Measurements from ENCODE around the gene G6PC3.
A peak's percentile ranks its signal among the peaks of the same experiment; 100 is the strongest.
"Not testable (repeated sequence)": the region's sequence is repeated elsewhere in the genome, so short reads cannot be mapped to it uniquely, and the experiment has no call there.

The G6PC3 gene

GRCh38 chr17:44084921-44085320, 14.4 kb downstream of the G6PC3 start:
- DNase-seq: no peak

- DNase-seq: no peak
Measured at GRCh38 chr17:44085908-44086307, 15.4 kb downstream of the G6PC3 start.

DNA sequence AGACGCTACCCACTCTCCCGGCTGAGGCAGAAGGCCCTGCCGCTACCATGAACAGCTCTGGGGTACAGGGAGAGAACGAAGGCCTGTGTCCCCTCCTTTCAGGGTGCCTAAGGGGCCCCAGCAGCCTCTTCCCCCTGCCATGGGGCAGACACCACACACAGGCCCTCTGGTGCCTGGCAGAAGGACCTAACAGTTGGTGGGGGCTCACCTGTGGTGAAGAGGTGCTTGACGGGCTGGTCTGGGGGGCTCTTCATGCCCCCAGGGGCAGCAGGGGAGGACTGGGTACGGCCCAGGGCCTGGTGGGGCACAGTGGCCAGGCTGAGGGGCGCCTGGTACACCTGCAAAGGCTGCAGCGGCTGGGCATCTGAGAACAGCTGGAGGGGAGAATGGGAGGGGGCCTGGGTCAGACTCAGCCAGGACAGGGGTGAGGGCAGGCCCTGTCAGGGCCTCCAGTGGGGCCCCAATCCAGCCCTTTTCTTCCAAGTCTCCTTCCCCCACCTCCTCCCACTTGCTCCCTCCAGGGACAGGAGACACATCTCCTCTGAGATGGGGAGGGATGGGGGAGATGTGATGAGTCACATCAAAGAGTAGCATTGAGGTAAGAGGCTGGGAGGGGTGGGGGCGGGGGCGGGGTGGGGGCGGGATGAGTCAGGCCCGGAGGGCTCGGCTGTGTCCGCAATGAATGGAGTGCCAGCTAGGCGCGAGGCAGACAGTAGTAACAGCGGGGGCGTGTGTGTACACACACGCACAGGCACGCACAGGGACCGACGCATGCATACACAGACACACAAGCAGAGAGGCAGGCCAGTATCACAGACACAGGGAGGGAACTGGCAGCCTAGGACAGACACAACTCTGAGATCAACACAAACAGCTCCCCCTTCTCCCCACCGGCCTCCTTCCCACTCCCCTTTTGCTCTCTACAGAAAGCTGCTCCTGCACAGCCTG, 16.1 kb downstream of the G6PC3 start:
- no peak for DNase-seq

GRCh38 chr17:44087319-44087718, 16.8 kb downstream of the G6PC3 start:
- no peak for DNase-seq

- no peak for DNase-seq
Measured at GRCh38 chr17:44088254-44088653, 17.7 kb downstream of the G6PC3 start.

- DNase-seq: no peak
Measured at GRCh38 chr17:44091200-44091997, 20.9 kb downstream of the G6PC3 start.

DNA sequence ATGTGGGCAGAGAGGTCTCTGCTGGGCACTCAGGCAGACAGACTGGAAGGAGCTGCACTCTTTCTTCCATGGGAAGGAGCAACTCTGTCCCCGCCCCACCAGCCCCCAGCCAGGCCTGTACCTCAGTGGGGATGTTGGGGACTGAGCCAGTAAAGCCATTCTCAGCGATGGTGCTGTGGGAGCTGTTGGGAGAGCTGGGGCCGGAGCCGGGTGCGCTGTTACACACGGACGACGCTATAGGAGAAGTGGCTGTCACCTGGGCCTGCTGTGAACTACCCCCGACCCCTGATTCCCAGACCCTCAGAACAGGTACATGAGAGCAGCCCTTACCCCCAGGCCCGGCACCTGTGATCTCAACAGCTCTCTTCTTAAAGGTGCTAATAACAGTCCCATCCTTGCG, 21.5 kb downstream of the G6PC3 start:
- no peak for DNase-seq

DNA sequence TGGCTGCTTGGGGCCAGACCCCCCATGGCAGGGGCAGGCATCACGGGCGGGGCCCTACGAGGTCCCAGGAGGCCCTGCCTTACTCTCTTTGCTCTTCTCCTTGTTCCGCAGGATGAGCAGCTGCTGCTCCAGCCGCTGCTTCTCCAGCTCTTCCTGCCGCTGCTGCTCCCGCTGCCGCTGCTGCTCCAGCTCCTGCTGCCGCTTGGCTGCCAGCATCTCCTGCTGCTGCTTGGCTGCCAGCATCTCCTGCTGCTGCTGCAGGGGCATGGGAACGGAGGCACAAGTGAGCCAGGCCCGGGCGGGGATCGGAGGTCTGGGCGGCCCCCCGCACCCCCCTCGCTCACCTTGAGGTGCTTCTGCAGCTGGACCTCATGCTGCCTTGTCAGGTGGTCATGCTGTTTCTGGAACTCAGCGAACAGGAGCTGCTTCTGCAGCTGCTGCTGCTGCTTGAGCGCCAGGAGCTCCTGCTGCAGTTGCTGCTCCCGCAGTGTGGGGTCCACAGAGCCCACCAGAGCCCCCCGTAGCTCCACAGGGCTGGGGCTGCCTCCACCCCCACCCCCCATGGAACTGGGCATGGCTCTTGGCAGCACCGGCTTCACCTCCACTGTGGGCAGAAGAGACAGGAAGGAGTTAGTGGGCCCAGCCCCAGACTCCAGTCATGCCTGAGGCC, 22.8 kb downstream of the G6PC3 start:
- no peak for DNase-seq

- DNase-seq: no peak
Measured at GRCh38 chr17:44094701-44095387, 24.3 kb downstream of the G6PC3 start.

- no peak for DNase-seq
Measured at GRCh38 chr17:44095388-44095646, 24.8 kb downstream of the G6PC3 start.

GRCh38 chr17:44095647-44096496, 25.3 kb downstream of the G6PC3 start:
- DNase-seq: peak; percentile 69 to 80

GRCh38 chr17:44097110-44097958, 26.8 kb downstream of the G6PC3 start:
- no peak for DNase-seq

GRCh38 chr17:44101858-44102257, 31.3 kb downstream of the G6PC3 start:
- DNase-seq: not testable (repeated sequence)

- no peak for DNase-seq
Measured at GRCh38 chr17:44102849-44103622, 32.5 kb downstream of the G6PC3 start.

- no peak for DNase-seq
Measured at GRCh38 chr17:44105483-44105882, 34.9 kb downstream of the G6PC3 start.

DNA sequence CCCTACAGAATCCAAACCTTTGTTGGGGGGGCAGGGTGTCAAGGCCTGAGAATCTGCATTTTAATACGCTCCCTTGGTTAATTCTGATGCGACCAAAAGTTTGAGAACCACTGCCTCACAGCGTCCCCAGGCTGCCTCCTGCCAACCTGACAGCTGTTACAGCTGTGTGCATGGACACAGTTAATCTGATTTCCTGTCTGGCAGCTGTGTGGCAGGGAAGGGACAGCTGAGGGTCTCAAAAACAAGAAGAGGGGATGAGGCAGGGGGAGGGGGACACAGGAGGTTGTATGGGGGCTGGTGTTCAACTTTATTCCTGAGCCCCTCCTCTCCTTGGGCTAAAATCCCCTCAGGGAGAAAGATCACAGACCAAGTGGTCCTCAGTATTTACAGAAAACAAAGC, 35.4 kb downstream of the G6PC3 start:
- DNase-seq: no peak

DNA sequence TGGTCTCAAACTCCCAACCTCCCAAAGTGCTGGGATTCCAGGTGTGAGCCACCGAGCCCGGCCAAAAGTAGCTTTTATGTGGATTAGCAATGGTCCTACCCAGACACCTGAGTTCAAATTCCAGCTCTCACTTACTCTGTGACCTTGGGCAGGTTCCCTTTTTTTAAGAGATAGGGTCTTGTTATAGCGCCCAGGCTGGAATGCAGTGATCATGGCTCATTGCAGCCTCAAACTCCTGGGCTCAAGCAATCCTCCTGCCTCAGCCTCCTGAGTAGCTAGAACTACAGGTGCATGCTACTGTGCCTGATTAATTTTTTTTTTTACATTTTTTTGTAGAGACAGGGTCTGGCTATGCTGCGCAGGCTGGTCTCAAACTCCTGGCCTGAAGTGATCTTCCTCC, 36.3 kb downstream of the G6PC3 start:
- DNase-seq: no peak

- DNase-seq: no peak
Measured at GRCh38 chr17:44108440-44109311, 38.1 kb downstream of the G6PC3 start.

GRCh38 chr17:44109312-44109630, 38.7 kb downstream of the G6PC3 start:
- no peak for DNase-seq

All from NCI-H526 (cell line).